ENCODE results near the gene SETMAR.

- TF ChIP-seq POLR2AphosphoS5 (IDR thresholded peaks at IDR 0.05; ENCODE audit: borderline replicate concordance, low read depth, low read length) (no peak), EZH2 (IDR thresholded peaks at IDR 0.05) (no peak), FOXP2 (optimal IDR thresholded peaks at IDR 0.05; ENCODE audit: control extremely low read depth, extremely low read length, insufficient read depth) (no peak)
Observed at GRCh38 chr3:4270720-4271119, 32.4 kb upstream of the SETMAR start.

All from SK-N-MC (cell line).